ENCODE measurements around the gene ITIH1. TPM values are rescaled to one million over a fixed set of nuclear protein-coding genes. Genes with fewer than 3 reads are reported as not detected.

ITIH1 gene
- total RNA-seq, 1 experiment from 2014 or later = not detected

GRCh38 chr3:52833202-52833601 lies 55.8 kb downstream of the ITIH1 start:
- no peak overlapping the region for H3K9ac ChIP-seq (ENCODE audit: low read length)
- H3F3A ChIP-seq (ENCODE audit: low read length, unreplicated experiment) = no peaks in the 10 kb centered on the region
- no peak overlapping the region for H3K4me2 ChIP-seq (ENCODE audit: low read length)
- TF ChIP-seq, protein P1, sequence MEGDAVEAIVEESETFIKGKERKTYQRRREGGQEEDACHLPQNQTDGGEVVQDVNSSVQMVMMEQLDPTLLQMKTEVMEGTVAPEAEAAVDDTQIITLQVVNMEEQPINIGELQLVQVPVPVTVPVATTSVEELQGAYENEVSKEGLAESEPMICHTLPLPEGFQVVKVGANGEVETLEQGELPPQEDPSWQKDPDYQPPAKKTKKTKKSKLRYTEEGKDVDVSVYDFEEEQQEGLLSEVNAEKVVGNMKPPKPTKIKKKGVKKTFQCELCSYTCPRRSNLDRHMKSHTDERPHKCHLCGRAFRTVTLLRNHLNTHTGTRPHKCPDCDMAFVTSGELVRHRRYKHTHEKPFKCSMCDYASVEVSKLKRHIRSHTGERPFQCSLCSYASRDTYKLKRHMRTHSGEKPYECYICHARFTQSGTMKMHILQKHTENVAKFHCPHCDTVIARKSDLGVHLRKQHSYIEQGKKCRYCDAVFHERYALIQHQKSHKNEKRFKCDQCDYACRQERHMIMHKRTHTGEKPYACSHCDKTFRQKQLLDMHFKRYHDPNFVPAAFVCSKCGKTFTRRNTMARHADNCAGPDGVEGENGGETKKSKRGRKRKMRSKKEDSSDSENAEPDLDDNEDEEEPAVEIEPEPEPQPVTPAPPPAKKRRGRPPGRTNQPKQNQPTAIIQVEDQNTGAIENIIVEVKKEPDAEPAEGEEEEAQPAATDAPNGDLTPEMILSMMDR (conservative IDR thresholded peaks at IDR 0.05; ENCODE audit: low read depth, low read length) = no peak
- TF ChIP-seq EZH2phosphoT487 (IDR thresholded peaks at IDR 0.05; ENCODE audit: borderline replicate concordance, low read length) (no peak), EZH2 (IDR thresholded peaks at IDR 0.05; ENCODE audit: low read length, unreplicated experiment) (no peak)
- no peak overlapping the region for H3K4me3 ChIP-seq (ENCODE audit: low read length)
- no peak overlapping the region for H2AFZ ChIP-seq (ENCODE audit: low read length)
- H3K4me1 ChIP-seq (ENCODE audit: insufficient read depth, low read length) = peaks cover 20% of the 10 kb centered on the region
- ChIA-PET CTCF (no interaction called here), POLR2A (ENCODE audit: unreplicated experiment) (no interaction called here)
- no TSS peak for BruUV-seq (replicated peaks)
- H3K79me2 ChIP-seq (ENCODE audit: low read length) = no peaks in the 10 kb centered on the region
- ATAC-seq (no peak), DNase-seq (no peak)
- H4K20me1 ChIP-seq (ENCODE audit: low read length) = no peaks in the 10 kb centered on the region
- intact Hi-C loops (cut with micrococcal nuclease) = no loop called here
- H3K9me2 ChIP-seq (replicated peaks; ENCODE audit: low read length) = no peaks in the 10 kb centered on the region
- no peaks in the 10 kb centered on the region for H3K9me3 ChIP-seq (ENCODE audit: low read length)
- no peaks in the 10 kb centered on the region for H3K27me3 ChIP-seq (ENCODE audit: low read length)
- no peak overlapping the region for H3K27ac ChIP-seq (ENCODE audit: low read length)
- H3K36me3 ChIP-seq (ENCODE audit: low read depth, low read length) = no peaks in the 10 kb centered on the region

DNA sequence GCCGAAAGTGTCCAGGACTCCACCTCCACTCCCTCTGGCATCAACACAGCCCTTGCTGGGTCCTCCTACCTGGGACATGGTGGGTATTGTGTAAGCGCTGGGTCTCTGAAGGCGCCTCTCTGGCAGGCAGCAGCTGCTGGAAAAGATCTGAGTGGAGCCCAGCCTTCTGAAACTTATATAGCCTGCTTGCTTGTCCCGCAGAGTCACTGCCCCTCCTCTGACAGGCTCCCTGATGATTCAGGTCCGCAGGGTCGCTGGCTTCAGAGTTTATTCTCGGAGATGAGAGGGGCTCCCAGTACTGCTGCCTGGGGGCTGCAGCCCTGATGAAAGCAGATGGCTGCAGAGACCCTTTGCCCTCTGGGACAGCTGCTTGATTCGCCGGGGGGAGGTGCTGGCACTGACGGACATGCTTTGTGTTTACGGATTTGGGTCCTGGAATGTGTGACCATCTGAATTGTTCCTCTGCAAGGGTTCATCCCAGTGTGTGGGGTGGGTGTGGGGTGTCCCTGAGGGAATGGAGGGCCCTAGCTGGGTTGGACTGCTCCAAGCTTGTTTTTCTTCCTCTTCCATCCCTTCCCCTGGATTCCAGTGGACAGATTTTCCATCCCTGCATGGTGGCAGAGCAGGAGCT lies 57.6 kb downstream of the ITIH1 start, which contains the start of gene MUSTN1:
TSS of gene MUSTN1 (minus strand) at position 149 of the 631 bp plus-strand sequence. CDS start at position 78, 71 bp downstream.
- H2AFZ ChIP-seq (ENCODE audit: low read length) = no peak within 1 kb of the TSS
- no peaks in the 10 kb centered on the region for H3K9me2 ChIP-seq (replicated peaks; ENCODE audit: low read length)
- H3K4me1 ChIP-seq (ENCODE audit: insufficient read depth, low read length) = peaks cover 20% of the 10 kb centered on the region
- no peak within 1 kb of the TSS for H3K27ac ChIP-seq (ENCODE audit: low read length)
- no peak for ATAC-seq
- no peak for DNase-seq
- BruUV-seq (replicated peaks) = no TSS peak
- CTCF ChIA-PET = no interaction called here
- H3K9ac ChIP-seq (ENCODE audit: low read length) = no peak within 1 kb of the TSS
- H3K9me3 ChIP-seq (ENCODE audit: low read length) = no peaks in the 10 kb centered on the region
- POLR2A ChIA-PET (ENCODE audit: unreplicated experiment) = no interaction called here
- H3K4me3 ChIP-seq (ENCODE audit: low read length) = no peak within 1 kb of the TSS
- no peaks in the 10 kb centered on the region for H3K36me3 ChIP-seq (ENCODE audit: low read depth, low read length)
- H3K4me2 ChIP-seq (ENCODE audit: low read length) = no peak within 1 kb of the TSS
- TF ChIP-seq, protein P1 (conservative IDR thresholded peaks at IDR 0.05; ENCODE audit: low read depth, low read length) = no peak
- no peak for TF ChIP-seq EZH2 (IDR thresholded peaks at IDR 0.05; ENCODE audit: low read length, unreplicated experiment)
- no peak for TF ChIP-seq EZH2phosphoT487 (IDR thresholded peaks at IDR 0.05; ENCODE audit: borderline replicate concordance, low read length)
- H3F3A ChIP-seq (ENCODE audit: low read length, unreplicated experiment) = no peaks in the 10 kb centered on the region
- no peaks in the 10 kb centered on the region for H3K79me2 ChIP-seq (ENCODE audit: low read length)
- H4K20me1 ChIP-seq (ENCODE audit: low read length) = no peaks in the 10 kb centered on the region
- intact Hi-C loops (cut with micrococcal nuclease) = no loop called here
- no peaks in the 10 kb centered on the region for H3K27me3 ChIP-seq (ENCODE audit: low read length)

- H3K9ac ChIP-seq (ENCODE audit: low read length) = no peak overlapping the region
- no peaks in the 10 kb centered on the region for H3K36me3 ChIP-seq (ENCODE audit: low read depth, low read length)
- no peak overlapping the region for H2AFZ ChIP-seq (ENCODE audit: low read length)
- ATAC-seq (no peak), DNase-seq (no peak)
- H3K4me2 ChIP-seq (ENCODE audit: low read length) = no peak overlapping the region
- ChIA-PET CTCF (no interaction called here), POLR2A (ENCODE audit: unreplicated experiment) (no interaction called here)
- H3F3A ChIP-seq (ENCODE audit: low read length, unreplicated experiment) = no peaks in the 10 kb centered on the region
- TF ChIP-seq, protein P1 (conservative IDR thresholded peaks at IDR 0.05; ENCODE audit: low read depth, low read length) = no peak
- TF ChIP-seq EZH2phosphoT487 (IDR thresholded peaks at IDR 0.05; ENCODE audit: borderline replicate concordance, low read length) (no peak), EZH2 (IDR thresholded peaks at IDR 0.05; ENCODE audit: low read length, unreplicated experiment) (no peak)
- H3K4me3 ChIP-seq (ENCODE audit: low read length) = no peak overlapping the region
- H3K9me3 ChIP-seq (ENCODE audit: low read length) = no peaks in the 10 kb centered on the region
- intact Hi-C loops (cut with micrococcal nuclease) = no loop called here
- H3K27me3 ChIP-seq (ENCODE audit: low read length) = no peaks in the 10 kb centered on the region
- no TSS peak for BruUV-seq (replicated peaks)
- peaks cover 11% of the 10 kb centered on the region for H3K4me1 ChIP-seq (ENCODE audit: insufficient read depth, low read length)
- H3K9me2 ChIP-seq (replicated peaks; ENCODE audit: low read length) = no peaks in the 10 kb centered on the region
- no peaks in the 10 kb centered on the region for H4K20me1 ChIP-seq (ENCODE audit: low read length)
- H3K27ac ChIP-seq (ENCODE audit: low read length) = no peak overlapping the region
- no peaks in the 10 kb centered on the region for H3K79me2 ChIP-seq (ENCODE audit: low read length)
These were observed 58.5 kb downstream of the ITIH1 start for GRCh38 chr3:52835766-52836470.

Data from PC-3 (cell line).